Islet of Langerhans (tissue), 1 donor: ENCODE results near the gene CCSER1.
A peak's percentile ranks its signal among the peaks of the same experiment; 100 is the strongest.

Experiments
- FAIRE-seq: peaks from one replicate; lab custom pipeline; 2011; peaks lifted over from hg19 to GRCh38; lab: Jason Lieb, UNC

Gene CCSER1

DNA sequence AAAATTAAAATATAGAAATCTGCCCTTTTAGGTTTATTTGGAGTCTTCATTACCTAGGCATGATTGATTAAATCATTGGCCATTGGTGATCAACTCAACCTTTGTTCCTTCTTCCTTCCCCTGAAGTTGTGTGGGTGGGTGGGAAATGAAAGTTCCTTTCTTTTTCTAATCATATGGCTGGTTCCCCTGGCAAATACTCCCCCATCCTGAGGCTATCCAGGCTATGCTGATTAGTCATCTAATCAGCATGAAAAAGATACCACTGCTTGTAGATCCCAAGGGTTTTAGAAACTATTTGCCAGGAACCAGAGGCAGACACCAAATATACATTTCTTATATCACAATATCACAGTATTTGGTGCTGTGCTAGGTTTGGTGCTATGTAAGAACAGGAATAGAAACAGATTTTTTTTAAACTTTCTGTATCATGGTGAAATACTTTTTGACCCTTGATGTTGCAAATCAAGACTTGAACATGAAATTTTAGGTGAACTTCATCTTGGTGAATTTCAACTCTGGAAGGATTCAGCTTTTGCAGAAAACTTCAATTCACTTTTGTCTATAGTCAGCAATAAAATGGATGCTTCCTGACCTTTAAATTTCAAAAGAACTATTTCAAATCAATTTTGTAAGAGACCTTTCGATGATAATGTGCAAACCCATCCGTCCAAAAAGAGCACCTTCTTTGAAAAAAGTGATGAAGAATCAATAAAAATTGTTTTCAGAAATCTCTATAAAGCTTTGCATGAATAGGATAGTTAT, 71.1 kb downstream of the CCSER1 start:
- no peak for FAIRE-seq

DNA sequence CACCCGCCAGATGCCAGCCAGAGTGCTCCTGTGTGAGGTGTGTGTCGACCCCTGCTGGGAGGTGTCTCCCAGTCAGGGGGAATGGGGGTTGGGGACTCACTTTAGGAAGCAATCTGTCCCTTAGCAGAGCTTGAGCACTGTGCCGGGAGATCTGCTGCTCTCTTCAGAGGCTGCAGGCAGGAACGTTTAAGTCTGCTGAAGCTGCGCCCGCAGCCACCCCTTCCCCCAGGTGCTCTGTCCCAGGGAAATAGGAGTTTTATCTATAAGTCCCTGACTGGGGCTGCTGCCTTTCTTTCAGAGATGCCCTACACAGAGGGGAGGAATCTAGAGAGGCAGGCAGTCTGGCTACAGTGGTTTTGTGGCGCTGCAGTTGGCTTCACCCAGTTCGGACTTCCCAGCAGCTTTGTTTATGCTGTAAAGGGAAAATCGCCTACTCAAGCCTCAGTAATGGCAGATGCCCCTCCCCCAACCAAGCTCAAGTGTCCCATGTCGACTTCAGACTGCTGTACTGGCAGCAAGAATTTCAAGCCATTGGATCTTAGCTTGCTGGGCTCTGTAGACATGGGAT, 80.8 kb downstream of the CCSER1 start:
- FAIRE-seq: no peak

DNA sequence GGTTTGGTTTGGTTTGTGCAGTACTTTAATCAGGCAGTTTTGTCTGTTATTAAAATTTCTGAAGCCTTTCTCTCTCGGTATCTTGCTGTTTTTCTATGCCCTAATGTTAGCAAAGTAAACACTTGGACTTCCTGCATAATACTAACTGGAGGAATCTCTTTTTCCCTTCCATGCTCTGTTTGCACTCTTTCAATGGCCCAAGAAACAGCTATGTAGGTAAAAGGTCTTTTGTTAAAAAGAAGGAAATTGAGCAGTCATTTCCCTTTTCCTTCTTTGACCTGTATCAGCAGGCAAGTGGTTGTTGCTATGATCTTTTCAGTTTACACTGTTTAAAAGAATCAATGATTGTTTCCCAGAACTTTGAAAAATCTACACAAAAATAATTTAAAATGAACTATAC, 82.7 kb downstream of the CCSER1 start:
- FAIRE-seq: peak; percentile 38

DNA sequence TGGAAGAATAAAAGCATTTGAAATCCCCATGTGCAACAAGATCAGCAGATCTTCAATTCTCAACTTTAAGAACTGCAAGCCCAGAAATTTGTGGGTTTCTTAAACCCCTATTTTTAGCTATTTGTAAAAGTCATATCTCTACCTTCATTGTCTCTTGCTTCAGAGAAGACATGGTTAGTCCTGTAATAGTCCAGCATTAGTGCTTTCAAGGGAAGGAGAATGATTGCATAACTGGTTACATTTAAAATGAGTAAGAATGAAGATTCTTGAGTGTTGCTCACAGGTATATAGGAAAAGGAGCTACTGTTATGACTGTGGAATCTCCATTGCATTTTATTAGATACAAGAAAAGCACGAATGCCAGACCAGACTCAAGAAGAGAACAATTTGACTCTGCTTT, 84.0 kb downstream of the CCSER1 start:
- no peak for FAIRE-seq

DNA sequence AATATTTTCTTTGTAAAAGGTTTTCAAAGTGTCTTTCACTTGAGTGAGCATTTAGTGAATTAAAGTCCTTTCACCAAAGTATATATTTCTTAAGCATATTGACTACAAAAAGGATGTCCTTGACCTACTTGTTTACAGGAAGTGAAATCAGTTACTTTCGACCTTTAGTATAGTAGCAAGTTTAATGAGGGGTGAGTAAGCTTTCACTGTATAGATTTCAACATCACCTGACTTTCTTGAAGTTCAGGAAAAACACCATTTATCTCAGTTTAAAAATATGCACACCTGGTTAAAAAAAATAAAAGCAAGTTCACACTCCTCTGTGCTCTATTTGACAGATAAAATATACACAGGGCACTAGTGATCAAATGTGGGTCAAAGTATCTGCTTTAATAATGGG, 88.1 kb downstream of the CCSER1 start:
- no peak for FAIRE-seq

DNA sequence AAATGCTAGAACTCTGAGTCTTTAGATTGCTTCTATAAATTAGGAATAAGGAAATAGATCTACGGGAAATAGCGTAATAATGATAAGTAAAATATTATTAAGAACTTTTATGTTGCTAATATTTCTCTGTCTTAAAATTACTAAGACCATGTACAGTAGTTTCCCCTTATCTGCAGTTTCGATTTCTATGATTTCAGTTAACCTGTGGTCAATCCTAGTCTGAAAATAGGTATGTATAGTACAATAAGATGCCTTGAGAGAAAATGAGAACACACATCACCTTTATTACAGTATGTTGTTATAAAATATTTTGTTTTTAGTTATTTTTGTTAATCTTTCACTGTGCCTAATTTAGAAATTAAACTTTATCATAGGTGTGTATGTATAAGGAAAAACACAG, 92.6 kb downstream of the CCSER1 start:
- no peak for FAIRE-seq

DNA sequence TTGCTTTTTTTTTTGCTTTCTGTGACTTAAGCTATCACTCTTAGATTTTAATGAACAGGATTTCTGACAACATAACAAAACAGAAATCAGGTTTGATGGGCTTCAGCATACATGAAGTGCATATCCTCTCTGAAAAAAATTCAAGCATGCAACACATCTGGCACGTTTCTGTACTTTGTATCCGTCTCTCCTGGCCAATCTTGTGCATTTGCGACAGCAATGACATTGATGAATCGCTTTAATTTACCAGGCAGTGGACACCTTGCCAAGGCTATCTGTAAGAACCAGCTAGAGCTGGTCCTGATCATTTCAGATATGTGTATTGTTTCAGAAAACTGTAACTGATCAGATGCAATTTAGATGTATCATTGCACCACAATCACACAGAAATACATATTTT, 93.3 kb downstream of the CCSER1 start:
- no peak for FAIRE-seq

DNA sequence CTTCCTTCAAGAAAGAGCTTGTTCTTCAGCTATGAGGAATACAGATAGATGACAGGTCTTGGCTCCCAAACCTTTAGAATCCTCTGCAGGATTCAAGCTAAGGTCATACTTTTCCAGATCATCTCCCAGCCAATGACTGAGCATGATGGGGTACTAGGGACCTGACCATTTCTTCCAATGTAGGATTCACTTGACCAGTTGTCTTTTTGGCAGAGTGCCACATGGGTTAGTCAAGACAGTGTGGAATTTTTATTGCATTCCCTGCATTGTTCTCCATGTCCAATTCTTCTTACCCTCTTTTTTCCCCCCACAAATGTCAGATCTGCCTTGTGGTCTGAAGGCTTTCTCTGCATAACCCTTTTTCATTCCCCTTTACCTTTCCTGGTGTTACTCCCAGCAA, 99.5 kb downstream of the CCSER1 start:
- FAIRE-seq: no peak

DNA sequence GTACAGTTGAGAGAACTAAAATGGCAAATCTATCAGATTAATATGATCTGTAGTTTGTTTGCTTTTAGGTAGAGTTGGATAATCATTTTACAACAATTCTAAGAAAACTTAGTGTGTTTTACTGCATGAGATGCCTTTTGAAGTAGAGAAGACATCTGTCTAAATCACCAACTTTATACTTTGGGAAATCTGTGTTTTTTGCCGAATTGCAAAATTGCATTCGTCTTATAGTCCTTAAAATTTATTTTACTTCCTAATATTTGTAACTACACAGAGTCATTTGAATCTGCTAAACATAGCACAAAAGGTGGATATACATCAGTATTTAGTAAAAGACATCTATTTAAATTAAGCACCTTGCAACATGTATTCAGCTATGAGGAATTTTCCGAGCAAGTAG, 100.0 kb downstream of the CCSER1 start:
- no peak for FAIRE-seq

DNA sequence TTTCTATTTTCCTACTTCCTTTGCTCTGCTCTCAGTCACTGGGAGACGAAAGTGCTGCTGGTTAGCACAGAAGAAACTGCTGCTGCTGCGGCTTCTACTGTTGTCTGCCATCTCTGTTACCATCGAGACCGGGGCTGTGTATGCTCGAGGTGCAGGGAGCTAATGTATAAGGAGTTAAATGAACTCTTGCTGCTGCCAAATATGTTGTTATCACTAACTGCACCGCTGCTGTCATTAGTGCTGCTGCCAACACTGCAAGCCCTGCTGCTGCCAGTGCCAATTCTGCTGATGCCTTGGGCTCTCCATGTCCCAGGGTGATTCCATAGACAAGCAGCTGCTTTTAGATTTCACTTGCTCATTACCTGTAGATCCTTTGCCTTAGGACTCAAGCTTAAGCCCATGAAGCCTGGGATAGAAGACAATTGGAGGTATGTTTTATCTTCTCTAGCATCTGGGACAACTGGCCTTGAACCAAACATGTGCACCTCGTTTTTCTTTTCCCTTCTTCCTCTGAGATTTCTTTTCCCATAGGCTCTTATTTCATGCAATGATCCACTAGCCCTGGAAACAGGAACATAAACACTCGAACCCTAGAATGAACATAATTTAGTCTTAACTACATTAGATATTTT, 107.8 kb downstream of the CCSER1 start:
- FAIRE-seq: no peak

DNA sequence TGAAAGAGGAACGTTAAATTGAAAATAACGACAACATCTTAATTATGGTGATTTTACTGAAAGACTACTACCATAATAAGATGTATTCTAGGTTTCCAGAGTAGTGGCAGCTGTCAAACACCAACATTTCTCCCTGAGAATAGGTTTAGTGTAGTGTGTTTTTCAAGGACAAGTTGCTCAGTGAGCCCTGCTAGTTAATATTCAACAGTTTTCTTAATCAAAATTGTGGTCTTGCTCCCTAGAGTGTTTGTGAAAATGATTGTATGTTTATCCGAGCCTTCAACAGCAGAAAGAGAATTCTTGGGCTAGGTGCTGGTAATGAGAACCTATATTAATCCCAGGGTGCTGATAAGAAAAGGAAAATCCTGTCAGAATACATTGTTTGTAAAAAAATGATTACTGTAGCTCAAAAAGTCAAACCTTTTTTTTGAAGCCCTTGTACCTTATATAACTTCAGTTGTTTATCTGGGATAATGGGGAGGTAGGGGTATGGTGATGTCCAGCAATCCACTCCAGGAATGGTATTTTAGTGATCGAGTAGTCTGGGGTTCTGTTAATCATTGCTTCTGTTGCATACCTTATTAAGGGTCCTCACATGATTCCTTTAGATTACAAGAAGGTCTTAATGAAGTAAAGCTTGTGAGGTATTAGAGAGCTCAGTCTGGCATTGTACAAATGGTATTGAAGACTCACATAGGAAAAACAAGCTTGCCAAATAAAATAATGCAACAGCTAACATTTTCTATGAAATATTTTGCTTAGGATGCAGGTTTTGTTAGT, 110.7 kb downstream of the CCSER1 start:
- no peak for FAIRE-seq

DNA sequence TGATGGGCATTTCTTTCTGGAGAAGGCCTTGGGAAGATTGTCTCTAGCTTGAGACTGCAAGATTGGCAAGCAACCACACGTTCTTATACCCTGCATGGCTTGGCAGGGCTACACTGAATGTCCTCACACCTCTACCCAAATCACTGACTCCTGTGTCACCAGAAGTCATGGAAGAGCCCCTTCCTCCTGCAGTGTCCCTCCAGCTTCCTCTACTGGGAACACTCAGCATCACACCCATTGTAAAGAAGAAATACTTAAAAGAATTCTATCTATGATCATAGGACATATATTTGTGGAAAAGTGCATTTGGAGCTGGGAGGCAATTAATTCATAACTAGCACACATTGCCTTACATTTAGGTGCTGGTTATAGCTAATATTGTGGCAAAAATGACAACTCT, 113.1 kb downstream of the CCSER1 start:
- no peak for FAIRE-seq

DNA sequence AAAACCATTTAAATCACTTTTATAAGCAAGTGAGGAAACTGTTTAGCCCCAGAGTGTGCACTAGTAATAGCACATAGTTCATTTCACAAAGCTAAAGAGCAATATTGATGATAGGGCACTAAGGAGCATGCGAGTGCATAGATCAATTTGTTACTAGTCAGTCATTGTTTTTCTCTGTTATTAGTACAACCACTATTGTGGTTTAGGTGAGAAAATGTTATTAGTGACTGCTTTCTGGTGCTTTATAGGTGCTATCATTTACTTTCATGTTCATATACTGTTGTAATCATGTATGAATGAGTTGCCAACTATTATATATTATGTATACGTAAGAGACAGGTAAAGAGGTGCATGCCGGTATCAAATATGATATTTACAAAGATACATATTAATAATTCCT, 113.8 kb downstream of the CCSER1 start:
- FAIRE-seq: no peak

DNA sequence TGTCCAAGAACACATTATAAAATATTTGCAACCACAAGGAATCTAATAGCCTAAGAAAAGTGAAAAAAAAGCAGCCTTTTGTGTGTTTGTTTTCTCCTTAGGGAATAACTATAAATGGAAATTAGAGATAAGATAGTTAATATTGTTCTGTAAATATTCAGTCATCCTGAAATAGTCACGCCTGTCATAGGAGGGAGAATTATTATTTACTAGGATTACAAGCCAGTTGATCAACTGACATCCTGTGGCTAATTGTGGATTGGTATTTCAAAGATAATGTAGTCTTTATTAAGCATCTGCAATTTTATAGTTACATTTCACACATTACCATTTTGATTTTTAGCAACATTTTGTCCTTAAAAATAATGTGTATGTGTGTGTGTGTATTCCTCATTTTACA, 118.6 kb downstream of the CCSER1 start:
- no peak for FAIRE-seq

DNA sequence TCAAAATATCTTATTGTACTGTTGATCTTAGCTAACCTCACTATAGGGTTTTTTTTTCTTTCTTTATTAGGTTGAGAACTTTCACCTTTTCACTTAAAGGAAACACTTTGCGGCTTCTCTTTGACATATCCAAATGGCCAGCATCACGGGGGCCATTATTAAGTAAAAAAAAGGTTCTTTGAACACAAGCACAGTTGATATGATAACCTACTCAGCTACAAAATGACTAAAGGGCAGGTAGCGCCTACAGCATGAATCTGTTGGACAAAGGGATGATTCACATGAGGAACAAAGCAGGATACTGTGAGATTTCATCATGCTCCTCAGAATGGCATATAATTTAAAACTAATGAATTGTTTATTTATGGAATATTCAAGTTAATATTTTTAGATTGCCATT, 119.6 kb downstream of the CCSER1 start:
- FAIRE-seq: no peak

DNA sequence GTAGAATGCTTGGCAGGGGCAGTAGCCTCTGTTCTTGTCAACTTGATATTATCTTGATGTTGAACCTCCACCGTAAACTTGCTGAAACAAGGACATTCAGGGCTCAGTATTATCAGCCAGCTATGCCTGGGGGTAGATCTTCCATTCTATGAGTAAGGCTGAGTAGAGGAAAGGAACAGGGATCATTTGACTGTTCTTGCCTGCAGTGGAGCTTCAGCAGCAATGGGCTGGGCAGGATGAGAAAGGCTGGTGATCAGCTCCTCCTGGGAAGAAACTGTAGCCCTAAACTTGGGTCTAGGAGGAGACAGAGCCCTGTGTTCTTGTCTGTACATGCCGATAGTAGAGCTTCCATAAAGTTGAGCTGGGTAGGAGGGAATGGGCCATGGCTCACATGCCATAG, 127.2 kb downstream of the CCSER1 start:
- no peak for FAIRE-seq

DNA sequence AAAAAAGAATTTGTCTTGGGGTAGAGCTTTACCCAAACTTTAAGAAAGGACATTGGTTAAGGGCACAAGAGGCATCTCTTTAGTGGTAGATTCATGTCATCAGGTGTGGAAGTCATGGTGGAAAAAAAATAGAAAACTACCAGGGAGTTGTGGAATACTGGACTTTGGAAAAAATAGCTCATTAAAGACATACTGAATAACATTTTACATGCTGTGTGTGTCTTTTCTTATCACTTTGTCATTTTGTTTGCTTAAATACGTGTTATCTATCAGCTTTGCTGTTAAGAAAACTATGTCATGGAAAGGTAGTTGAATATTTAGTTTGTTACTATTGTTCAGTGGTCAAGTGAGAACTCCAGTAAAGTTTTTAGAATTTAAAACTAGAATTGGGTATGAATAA, 147.0 kb downstream of the CCSER1 start:
- FAIRE-seq: no peak

DNA sequence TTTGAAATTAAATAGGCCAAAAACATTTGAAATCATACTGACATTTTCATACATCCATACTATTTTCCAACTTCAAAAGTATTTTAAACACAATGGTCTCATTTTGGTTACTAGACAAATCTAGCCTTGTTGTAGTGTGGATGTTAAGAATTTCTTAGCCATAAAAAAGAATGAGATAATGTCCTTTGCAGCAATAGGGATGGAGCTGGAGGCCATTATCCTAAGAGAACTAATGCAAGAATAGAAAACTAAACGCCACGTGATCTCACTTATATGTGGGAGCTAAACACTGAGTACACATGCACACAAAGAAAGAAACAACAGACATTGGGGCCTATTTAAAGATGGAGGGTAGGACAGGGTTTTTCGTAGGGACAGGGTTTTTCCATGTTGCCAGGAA, 153.8 kb downstream of the CCSER1 start:
- no peak for FAIRE-seq

DNA sequence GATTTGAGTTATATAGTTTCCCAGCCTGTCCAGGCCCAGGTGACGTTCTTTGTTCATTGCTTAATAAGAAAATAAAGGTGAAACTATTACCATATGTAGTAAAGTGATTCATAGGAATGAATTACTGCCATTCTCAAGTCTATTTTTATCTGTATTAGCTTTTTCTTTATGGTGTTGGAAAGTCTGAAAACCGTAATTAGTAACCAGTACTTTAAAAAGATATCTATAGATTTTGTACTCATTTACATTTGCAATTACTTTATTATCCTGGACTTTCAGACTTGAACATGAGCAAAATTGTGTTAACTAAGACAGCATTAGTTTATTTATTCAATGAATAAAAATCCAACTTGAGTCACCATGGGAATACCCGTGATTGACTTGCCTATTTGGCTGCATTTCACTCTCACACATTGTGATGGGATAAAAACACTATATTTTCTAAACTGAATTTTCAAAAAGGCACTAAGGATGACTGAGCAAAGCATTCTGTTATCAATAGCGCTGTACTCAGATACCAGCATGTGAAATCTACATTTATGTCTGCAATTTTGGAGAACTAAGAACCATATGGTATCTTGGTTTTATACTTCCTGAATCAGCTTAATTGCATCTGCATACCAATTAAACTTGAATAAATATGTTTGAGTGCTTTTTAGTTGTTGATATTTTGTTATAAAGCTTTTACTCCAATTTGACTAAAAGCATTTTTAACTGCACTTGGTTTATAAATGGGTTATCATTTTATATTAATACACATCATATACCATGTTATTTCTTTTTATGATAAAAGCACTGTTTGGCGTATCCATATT, 154.6 kb downstream of the CCSER1 start:
- FAIRE-seq: peak; percentile 76

DNA sequence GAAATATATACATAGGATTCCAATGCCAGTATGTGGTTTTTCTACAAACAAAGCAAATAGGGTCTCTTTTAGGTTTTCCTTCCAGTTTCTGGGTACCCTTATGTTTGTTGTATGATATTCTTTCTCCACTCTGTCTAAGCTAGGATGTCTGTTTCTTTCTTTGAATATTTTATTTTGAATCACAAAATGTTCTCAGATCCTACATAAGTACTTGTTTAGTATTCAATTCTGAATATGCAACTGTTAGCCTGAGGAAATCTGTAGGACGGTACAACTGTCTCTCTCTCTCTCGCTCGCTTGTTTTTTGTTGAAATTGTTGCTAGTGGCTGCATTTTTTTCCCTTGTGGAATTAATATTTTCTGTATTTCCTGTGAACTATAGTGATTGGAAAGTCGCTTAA, 163.2 kb downstream of the CCSER1 start:
- no peak for FAIRE-seq

DNA sequence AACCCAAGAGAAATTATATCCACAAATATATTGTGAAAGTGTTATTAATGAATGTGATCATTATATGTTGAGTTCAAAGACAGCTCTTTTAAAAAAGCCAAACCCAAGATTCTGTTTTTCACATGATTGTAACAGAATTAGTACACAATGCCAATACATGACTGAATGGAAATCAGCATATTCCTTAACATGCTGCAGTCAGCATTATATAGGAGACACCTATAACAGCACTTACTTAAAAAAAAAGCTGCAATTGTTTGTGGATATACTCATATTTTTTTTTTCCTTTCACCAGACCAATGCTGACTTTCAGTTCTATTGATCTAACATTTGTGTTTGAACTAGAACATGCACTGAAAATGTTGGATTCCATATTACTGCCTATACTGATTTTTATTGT, 165.2 kb downstream of the CCSER1 start:
- FAIRE-seq: no peak

DNA sequence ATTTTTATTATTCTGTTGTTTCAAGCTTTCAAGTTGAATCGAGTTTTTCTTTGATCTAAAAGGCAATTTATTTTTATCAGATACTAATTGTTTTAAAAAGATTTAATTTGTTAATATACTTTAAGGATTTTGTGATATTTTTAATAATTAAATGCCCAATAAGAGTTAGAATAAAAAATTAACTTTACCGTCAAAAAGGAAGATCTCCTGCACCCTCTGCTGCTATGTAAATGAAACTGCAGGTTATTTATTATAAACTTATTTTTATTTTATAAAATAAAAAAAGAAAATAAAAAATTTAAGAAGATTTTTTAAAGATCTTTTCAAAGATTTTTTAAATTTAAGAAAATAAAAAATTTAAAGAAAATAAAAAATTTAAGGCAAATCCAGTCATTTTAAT, 166.1 kb downstream of the CCSER1 start:
- no peak for FAIRE-seq
